Measurements from ENCODE around the gene YWHAQ. TPM values are rescaled to one million over a fixed set of nuclear protein-coding genes. Genes with fewer than 3 reads are reported as not detected.

The YWHAQ gene
- total and polyA plus RNA-seq, 9 of the 15 experiments (the other 6 are each of a cell fraction or from before 2014, with no cell fraction given), result 63.1 to 359 (median 203) TPM

GRCh38 chr2:9556121-9556743 is 74.6 kb downstream of the YWHAQ start (continued):
- TF ChIP-seq, protein P1, sequence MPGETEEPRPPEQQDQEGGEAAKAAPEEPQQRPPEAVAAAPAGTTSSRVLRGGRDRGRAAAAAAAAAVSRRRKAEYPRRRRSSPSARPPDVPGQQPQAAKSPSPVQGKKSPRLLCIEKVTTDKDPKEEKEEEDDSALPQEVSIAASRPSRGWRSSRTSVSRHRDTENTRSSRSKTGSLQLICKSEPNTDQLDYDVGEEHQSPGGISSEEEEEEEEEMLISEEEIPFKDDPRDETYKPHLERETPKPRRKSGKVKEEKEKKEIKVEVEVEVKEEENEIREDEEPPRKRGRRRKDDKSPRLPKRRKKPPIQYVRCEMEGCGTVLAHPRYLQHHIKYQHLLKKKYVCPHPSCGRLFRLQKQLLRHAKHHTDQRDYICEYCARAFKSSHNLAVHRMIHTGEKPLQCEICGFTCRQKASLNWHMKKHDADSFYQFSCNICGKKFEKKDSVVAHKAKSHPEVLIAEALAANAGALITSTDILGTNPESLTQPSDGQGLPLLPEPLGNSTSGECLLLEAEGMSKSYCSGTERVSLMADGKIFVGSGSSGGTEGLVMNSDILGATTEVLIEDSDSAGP (CRISPR knock-in tag; IDR thresholded peaks at IDR 0.05), result no peak
- TF ChIP-seq, protein P2, sequence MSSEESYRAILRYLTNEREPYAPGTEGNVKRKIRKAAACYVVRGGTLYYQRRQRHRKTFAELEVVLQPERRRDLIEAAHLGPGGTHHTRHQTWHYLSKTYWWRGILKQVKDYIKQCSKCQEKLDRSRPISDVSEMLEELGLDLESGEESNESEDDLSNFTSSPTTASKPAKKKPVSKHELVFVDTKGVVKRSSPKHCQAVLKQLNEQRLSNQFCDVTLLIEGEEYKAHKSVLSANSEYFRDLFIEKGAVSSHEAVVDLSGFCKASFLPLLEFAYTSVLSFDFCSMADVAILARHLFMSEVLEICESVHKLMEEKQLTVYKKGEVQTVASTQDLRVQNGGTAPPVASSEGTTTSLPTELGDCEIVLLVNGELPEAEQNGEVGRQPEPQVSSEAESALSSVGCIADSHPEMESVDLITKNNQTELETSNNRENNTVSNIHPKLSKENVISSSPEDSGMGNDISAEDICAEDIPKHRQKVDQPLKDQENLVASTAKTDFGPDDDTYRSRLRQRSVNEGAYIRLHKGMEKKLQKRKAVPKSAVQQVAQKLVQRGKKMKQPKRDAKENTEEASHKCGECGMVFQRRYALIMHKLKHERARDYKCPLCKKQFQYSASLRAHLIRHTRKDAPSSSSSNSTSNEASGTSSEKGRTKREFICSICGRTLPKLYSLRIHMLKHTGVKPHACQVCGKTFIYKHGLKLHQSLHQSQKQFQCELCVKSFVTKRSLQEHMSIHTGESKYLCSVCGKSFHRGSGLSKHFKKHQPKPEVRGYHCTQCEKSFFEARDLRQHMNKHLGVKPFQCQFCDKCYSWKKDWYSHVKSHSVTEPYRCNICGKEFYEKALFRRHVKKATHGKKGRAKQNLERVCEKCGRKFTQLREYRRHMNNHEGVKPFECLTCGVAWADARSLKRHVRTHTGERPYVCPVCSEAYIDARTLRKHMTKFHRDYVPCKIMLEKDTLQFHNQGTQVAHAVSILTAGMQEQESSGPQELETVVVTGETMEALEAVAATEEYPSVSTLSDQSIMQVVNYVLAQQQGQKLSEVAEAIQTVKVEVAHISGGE (CRISPR knock-in tag; IDR thresholded peaks at IDR 0.05), result peak in 1 of 3 experiments; percentile 15; a peak in 1 of 6 replicates
- TF ChIP-seq ZNF766 (CRISPR knock-in tag; conservative IDR thresholded peaks at IDR 0.05), result 0 out of 2 replicates have a peak, but pooled peaks have one; percentile 36

Measured in K562 (cell line).